ENCODE measurements around the gene GRIK4. TPM values are rescaled to one million over a fixed set of nuclear protein-coding genes. Genes with fewer than 3 reads are reported as not detected.
A peak's percentile ranks its signal among the peaks of the same experiment; 100 is the strongest.
"Not testable (repeated sequence)": the region's sequence is repeated elsewhere in the genome, so short reads cannot be mapped to it uniquely, and the experiment has no call there.

GRIK4 gene
- total RNA-seq, 1 experiment from 2014 or later = not detected

- Histone ChIP-seq H3K9me3 (ENCODE audit: low read length) (no peaks in the 10 kb centered on the region), H3K9me2 (replicated peaks; ENCODE audit: insufficient read depth, low read length) (no peaks in the 10 kb centered on the region), H2AFZ (ENCODE audit: low read length) (0 out of 2 replicates have a peak within 1 kb of the TSS, but pooled peaks have one; percentile 56), H3K27ac (ENCODE audit: low read length) (no peak within 1 kb of the TSS), H3K4me2 (ENCODE audit: low read depth, low read length, poor library complexity, severe bottlenecking) (peak within 1 kb of the TSS; percentile 84), H3K36me3 (ENCODE audit: insufficient read depth, low read length) (no peaks in the 10 kb centered on the region), H3K4me1 (ENCODE audit: low read length) (peaks cover 13% of the 10 kb centered on the region), H4K20me1 (ENCODE audit: insufficient read depth, low read depth, low read length) (no peaks in the 10 kb centered on the region; the same call in 1 of the 2 replicates), H3K27me3 (ENCODE audit: low read length) (no peaks in the 10 kb centered on the region), H3K79me2 (ENCODE audit: low read length) (peaks cover 13% of the 10 kb centered on the region), H3K4me3 (ENCODE audit: low read length) (peak within 1 kb of the TSS; percentile 80), H3K9ac (ENCODE audit: low read length) (peak within 1 kb of the TSS; percentile 75)
- DNase-seq = peak; percentile 88
Observed at GRCh38 chr11:121023848-121024751, 512.6 kb downstream of the GRIK4 start, which contains the start of gene TBCEL. Gene TBCEL, plus strand, starts transcription at chr11:121024102. Its CDS starts 21,589 bp downstream, at chr11:121045691.

GRCh38 chr11:121024989-121025388, 513.4 kb downstream of the GRIK4 start:
- no peaks in the 10 kb centered on the region for H3K36me3 ChIP-seq (ENCODE audit: insufficient read depth, low read length)
- no peaks in the 10 kb centered on the region for H3K27me3 ChIP-seq (ENCODE audit: low read length)
- no peaks in the 10 kb centered on the region for H3K9me2 ChIP-seq (replicated peaks; ENCODE audit: insufficient read depth, low read length)
- peaks cover 13% of the 10 kb centered on the region for H3K79me2 ChIP-seq (ENCODE audit: low read length)
- peak overlapping the region; percentile 80 for H3K4me3 ChIP-seq (ENCODE audit: low read length)
- peak overlapping the region; percentile 84 for H3K4me2 ChIP-seq (ENCODE audit: low read depth, low read length, poor library complexity, severe bottlenecking)
- no peak overlapping the region for H3K27ac ChIP-seq (ENCODE audit: low read length)
- H3K9ac ChIP-seq (ENCODE audit: low read length) = peak overlapping the region; percentile 75
- no peak overlapping the region for H2AFZ ChIP-seq (ENCODE audit: low read length)
- H4K20me1 ChIP-seq (ENCODE audit: insufficient read depth, low read depth, low read length) = no peaks in the 10 kb centered on the region; the same call in 1 of the 2 replicates
- peaks cover 13% of the 10 kb centered on the region for H3K4me1 ChIP-seq (ENCODE audit: low read length)
- no peaks in the 10 kb centered on the region for H3K9me3 ChIP-seq (ENCODE audit: low read length)
- no peak for DNase-seq

DNA sequence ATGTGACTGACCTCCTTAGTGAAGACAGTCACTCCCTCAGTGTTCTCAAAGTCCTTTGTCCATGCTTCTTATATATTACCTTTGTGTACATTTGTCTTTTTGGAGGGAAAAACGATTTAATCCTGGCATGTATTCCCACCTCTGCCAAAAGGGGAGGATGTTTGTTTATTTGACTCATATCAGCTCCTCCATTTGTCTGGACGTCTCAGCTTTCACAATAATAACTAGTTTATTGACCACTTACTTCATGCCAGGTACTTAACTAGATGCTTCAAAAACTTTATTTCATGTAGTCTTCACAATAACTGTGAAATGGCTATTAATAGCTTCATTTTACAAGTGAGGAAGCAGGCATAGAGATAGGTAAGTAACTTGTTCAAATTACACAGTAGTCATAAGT, 517.6 kb downstream of the GRIK4 start:
- no peaks in the 10 kb centered on the region for H3K27me3 ChIP-seq (ENCODE audit: low read length)
- H3K9me3 ChIP-seq (ENCODE audit: low read length) = no peaks in the 10 kb centered on the region
- H3K9me2 ChIP-seq (replicated peaks; ENCODE audit: insufficient read depth, low read length) = no peaks in the 10 kb centered on the region
- no peak overlapping the region for H2AFZ ChIP-seq (ENCODE audit: low read length)
- H3K36me3 ChIP-seq (ENCODE audit: insufficient read depth, low read length) = no peaks in the 10 kb centered on the region
- H3K4me2 ChIP-seq (ENCODE audit: low read depth, low read length, poor library complexity, severe bottlenecking) = no peak overlapping the region
- H3K27ac ChIP-seq (ENCODE audit: low read length) = no peak overlapping the region
- H3K79me2 ChIP-seq (ENCODE audit: low read length) = peaks cover 13% of the 10 kb centered on the region
- H4K20me1 ChIP-seq (ENCODE audit: insufficient read depth, low read depth, low read length) = no peaks in the 10 kb centered on the region; the same call in 1 of the 2 replicates
- H3K9ac ChIP-seq (ENCODE audit: low read length) = no peak overlapping the region
- H3K4me1 ChIP-seq (ENCODE audit: low read length) = peaks cover 10% of the 10 kb centered on the region
- H3K4me3 ChIP-seq (ENCODE audit: low read length) = no peak overlapping the region
- no peak for DNase-seq

DNA sequence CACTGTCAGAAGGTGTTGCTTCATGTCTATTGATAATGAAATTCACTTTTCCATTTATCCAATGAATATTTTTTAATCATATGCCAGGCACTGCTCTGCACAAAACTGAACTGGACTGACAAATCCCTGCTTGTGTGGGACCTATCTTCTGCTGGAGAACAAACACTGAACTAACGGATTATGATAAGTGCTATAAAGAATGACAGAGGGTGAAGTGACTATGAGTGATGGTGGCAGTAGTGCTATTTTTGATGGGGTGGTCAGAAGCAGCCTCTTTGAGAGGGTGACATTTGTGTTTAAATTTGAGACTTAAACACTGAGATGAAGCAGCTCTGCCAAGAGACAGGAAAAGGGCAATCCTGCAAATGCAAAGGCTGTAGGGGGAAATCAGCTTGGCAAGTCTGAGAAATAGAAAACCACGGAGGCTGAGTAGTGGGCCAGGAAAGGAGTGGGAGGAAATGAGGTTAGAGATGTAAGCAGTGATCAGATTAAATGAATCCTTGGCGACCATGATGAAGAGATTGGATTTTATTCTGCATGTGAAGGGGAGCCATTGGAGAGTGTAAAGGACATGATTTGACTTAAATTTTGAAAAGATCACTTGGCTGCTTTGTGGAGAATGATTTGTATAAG, 518.4 kb downstream of the GRIK4 start:
- no peak overlapping the region for H2AFZ ChIP-seq (ENCODE audit: low read length)
- no peaks in the 10 kb centered on the region for H3K36me3 ChIP-seq (ENCODE audit: insufficient read depth, low read length)
- no peaks in the 10 kb centered on the region for H3K9me2 ChIP-seq (replicated peaks; ENCODE audit: insufficient read depth, low read length)
- H3K4me1 ChIP-seq (ENCODE audit: low read length) = peaks cover 5% of the 10 kb centered on the region
- H3K27me3 ChIP-seq (ENCODE audit: low read length) = no peaks in the 10 kb centered on the region
- H4K20me1 ChIP-seq (ENCODE audit: insufficient read depth, low read depth, low read length) = no peaks in the 10 kb centered on the region; the same call in 1 of the 2 replicates
- no peak overlapping the region for H3K27ac ChIP-seq (ENCODE audit: low read length)
- no peak overlapping the region for H3K4me2 ChIP-seq (ENCODE audit: low read depth, low read length, poor library complexity, severe bottlenecking)
- H3K9ac ChIP-seq (ENCODE audit: low read length) = no peak overlapping the region
- no peak for DNase-seq
- H3K4me3 ChIP-seq (ENCODE audit: low read length) = no peak overlapping the region
- no peaks in the 10 kb centered on the region for H3K9me3 ChIP-seq (ENCODE audit: low read length)
- H3K79me2 ChIP-seq (ENCODE audit: low read length) = peaks cover 8% of the 10 kb centered on the region

DNA sequence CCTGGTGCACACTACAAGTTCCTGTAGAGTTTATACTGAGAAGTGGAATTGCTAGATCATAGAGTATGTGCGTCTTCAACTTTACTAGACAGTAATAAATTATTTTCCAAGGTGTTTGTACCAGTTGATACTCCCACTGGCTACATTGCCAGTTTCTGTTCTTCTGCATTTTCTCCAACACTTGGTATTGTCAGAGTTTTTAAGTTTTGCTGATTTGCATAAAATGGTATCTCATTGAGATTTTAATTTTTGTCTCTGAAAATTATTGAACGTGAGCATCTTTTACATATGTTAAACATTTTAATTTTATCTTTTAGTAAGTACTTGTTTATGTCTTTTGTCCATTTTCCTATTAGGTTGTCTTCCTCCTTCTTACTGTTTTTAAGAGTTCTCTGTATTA, 519.6 kb downstream of the GRIK4 start:
- Histone ChIP-seq H3K36me3 (ENCODE audit: insufficient read depth, low read length) (no peaks in the 10 kb centered on the region), H3K79me2 (ENCODE audit: low read length) (no peaks in the 10 kb centered on the region), H3K9me3 (ENCODE audit: low read length) (no peaks in the 10 kb centered on the region), H3K4me1 (ENCODE audit: low read length) (no peaks in the 10 kb centered on the region), H4K20me1 (ENCODE audit: insufficient read depth, low read depth, low read length) (no peaks in the 10 kb centered on the region; the same call in 1 of the 2 replicates), H3K9ac (ENCODE audit: low read length) (no peak overlapping the region), H3K27me3 (ENCODE audit: low read length) (no peaks in the 10 kb centered on the region), H3K27ac (ENCODE audit: low read length) (no peak overlapping the region), H3K9me2 (replicated peaks; ENCODE audit: insufficient read depth, low read length) (no peaks in the 10 kb centered on the region), H2AFZ (ENCODE audit: low read length) (no peak overlapping the region), H3K4me2 (ENCODE audit: low read depth, low read length, poor library complexity, severe bottlenecking) (no peak overlapping the region), H3K4me3 (ENCODE audit: low read length) (no peak overlapping the region)
- DNase-seq = no peak

GRCh38 chr11:121031648-121032047, 520.1 kb downstream of the GRIK4 start:
- not testable (repeated sequence) for H3K9ac ChIP-seq (ENCODE audit: low read length); H3K9me2 ChIP-seq (replicated peaks; ENCODE audit: insufficient read depth, low read length); H3K79me2 ChIP-seq (ENCODE audit: low read length); H4K20me1 ChIP-seq (ENCODE audit: insufficient read depth, low read depth, low read length); H3K36me3 ChIP-seq (ENCODE audit: insufficient read depth, low read length); H3K9me3 ChIP-seq (ENCODE audit: low read length); H3K27me3 ChIP-seq (ENCODE audit: low read length); H3K4me3 ChIP-seq (ENCODE audit: low read length); H2AFZ ChIP-seq (ENCODE audit: low read length); H3K4me2 ChIP-seq (ENCODE audit: low read depth, low read length, poor library complexity, severe bottlenecking); H3K27ac ChIP-seq (ENCODE audit: low read length); DNase-seq; H3K4me1 ChIP-seq (ENCODE audit: low read length)

DNA sequence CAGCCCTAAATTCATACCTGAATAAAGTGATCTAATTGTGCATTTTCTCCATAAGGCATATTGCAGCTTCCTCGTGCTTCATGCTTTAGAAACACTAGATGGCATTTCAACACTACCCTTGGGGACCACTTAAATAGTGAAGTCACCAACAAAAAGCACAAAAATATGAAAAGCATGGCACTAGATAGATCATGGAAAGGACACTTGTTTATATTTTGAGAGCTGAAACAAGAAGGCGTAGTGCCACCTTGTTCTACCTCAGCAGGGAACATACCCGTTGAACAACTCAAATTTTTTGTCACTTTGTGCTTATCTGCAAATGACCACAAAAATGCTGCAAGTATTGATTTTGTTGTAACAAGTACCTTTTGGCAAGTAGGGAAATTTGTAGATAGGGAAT, 521.0 kb downstream of the GRIK4 start:
- H3K27me3 ChIP-seq (ENCODE audit: low read length) = no peaks in the 10 kb centered on the region
- no peaks in the 10 kb centered on the region for H3K36me3 ChIP-seq (ENCODE audit: insufficient read depth, low read length)
- H3K4me2 ChIP-seq (ENCODE audit: low read depth, low read length, poor library complexity, severe bottlenecking) = no peak overlapping the region
- no peak overlapping the region for H3K27ac ChIP-seq (ENCODE audit: low read length)
- no peak overlapping the region for H3K4me3 ChIP-seq (ENCODE audit: low read length)
- H3K4me1 ChIP-seq (ENCODE audit: low read length) = no peaks in the 10 kb centered on the region
- no peaks in the 10 kb centered on the region for H3K9me2 ChIP-seq (replicated peaks; ENCODE audit: insufficient read depth, low read length)
- H3K9me3 ChIP-seq (ENCODE audit: low read length) = no peaks in the 10 kb centered on the region
- H3K79me2 ChIP-seq (ENCODE audit: low read length) = no peaks in the 10 kb centered on the region
- H2AFZ ChIP-seq (ENCODE audit: low read length) = no peak overlapping the region
- peaks cover 3% of the 10 kb centered on the region; the same call in 1 of the 2 replicates for H4K20me1 ChIP-seq (ENCODE audit: insufficient read depth, low read depth, low read length)
- no peak overlapping the region for H3K9ac ChIP-seq (ENCODE audit: low read length)
- DNase-seq = no peak

GRCh38 chr11:121033635-121034034, 522.1 kb downstream of the GRIK4 start:
- Histone ChIP-seq H3K36me3 (ENCODE audit: insufficient read depth, low read length) (no peaks in the 10 kb centered on the region), H3K27ac (ENCODE audit: low read length) (no peak overlapping the region), H3K79me2 (ENCODE audit: low read length) (no peaks in the 10 kb centered on the region), H3K4me2 (ENCODE audit: low read depth, low read length, poor library complexity, severe bottlenecking) (no peak overlapping the region), H3K4me3 (ENCODE audit: low read length) (no peak overlapping the region), H3K9ac (ENCODE audit: low read length) (no peak overlapping the region), H3K9me2 (replicated peaks; ENCODE audit: insufficient read depth, low read length) (no peaks in the 10 kb centered on the region), H3K27me3 (ENCODE audit: low read length) (no peaks in the 10 kb centered on the region), H4K20me1 (ENCODE audit: insufficient read depth, low read depth, low read length) (peaks cover 3% of the 10 kb centered on the region; the same call in 1 of the 2 replicates), H3K9me3 (ENCODE audit: low read length) (no peaks in the 10 kb centered on the region), H3K4me1 (ENCODE audit: low read length) (no peaks in the 10 kb centered on the region), H2AFZ (ENCODE audit: low read length) (no peak overlapping the region)
- DNase-seq = no peak

All from Karpas-422 (cell line).